ACHN (cell line): ENCODE results near the gene TFCP2L1.

Experiments used
- DNase-seq: peaks from one replicate; pipeline ENCODE4 v3.0.0-alpha.2; 2015
- in situ Hi-C: cut with HindIII; loops from 2 replicates; pipeline ENCODE4 v1.10.0; 2017; ENCODE audit warnings: low sequenced_read_pairs, low pct_ligation_motif_present, low pct_unique_long_range_greater_than_20kb

TFCP2L1 gene

GRCh38 chr2:121171625-121172119 is 113.3 kb downstream of the TFCP2L1 start:
- DNase-seq = no peak
- in situ Hi-C loops = no loop called here

GRCh38 chr2:121170577-121170976 is 114.4 kb downstream of the TFCP2L1 start:
- DNase-seq = no peak
- in situ Hi-C loops = no loop called here

DNA sequence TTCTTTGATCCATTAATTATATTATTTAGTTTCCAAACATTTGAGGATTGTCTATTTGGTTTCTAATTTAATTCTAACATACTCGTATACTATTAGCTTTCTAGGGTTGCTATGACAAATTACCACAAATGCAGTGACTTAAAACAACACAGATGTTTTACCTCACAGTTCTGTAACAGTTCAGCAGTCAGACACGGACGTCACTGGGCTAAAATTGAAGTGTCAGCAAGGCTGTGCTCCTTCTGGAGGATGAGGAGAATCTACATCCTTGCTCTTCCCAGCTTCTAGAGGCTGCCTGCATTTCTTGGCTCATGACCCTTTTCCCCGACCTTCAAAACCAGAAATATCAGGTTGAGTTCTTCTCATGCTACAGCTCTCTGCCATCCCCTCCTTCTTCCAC is 117.6 kb downstream of the TFCP2L1 start:
- DNase-seq = no peak
- in situ Hi-C loops = no loop called here
